ENCODE data around the gene ZNF615.
"Not testable (repeated sequence)": the region's sequence is repeated elsewhere in the genome, so short reads cannot be mapped to it uniquely, and the experiment has no call there.

Gene ZNF615

DNA sequence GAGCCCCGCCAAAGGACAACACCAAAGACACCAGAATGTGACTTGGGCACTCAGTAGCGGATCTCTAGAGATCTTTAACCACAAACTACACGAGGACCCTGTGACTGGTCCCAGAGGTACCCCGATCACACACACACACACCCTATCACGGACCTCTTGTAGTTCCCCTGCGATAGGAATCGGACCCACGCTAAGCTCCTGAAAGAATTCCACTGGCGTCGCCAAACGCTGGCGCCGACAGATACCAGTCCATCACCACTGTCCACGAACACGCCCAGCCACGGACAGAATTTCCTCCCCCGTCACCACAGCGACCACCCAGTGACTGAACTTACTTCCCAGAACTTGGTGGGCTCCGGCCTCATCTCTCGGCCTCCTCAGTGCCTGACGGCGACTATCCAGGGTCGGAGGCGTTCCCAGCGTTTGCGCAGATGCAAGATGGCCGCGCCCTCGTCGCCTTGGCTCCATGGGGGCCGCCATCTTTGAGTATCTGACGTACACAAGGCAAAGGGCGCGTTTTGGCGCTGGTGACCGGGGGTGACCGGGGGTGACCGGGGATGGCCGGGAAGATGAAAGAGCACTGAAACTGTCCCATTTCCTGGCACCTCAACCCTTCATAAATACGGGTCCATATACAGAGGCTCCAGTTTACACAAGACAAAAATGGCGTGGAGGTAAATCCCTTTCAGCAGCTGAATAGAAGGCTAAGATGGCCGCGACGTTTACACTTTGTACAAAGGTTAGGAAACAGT lies at the start of gene ZNF615:
TSS of gene ZNF615 (minus strand) at position 406 of the 752 bp plus-strand sequence. CDS start 4,500 bp downstream, outside the sequence.
- DNase-seq = peak; percentile 89

DNA sequence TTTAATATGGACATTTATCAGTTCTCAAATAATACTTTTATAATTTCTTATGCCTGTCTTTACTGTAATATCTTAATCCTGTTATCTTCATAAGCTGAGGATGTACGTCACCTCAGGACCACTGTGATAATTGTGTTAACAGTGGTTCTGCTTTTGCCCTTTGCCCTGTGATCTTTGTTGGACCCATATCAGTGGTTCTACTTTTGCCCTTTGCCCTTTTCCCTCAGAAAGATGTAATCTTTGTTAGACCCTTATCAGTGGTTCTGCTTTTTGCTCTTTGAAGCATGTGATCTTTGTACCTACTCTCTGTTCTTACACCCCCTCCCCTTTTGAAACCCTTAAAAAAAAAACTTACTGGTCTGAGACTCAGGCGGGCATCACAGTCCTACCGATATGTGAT lies 48.5 kb upstream of the ZNF615 start:
- not testable (repeated sequence) for DNase-seq

DNA sequence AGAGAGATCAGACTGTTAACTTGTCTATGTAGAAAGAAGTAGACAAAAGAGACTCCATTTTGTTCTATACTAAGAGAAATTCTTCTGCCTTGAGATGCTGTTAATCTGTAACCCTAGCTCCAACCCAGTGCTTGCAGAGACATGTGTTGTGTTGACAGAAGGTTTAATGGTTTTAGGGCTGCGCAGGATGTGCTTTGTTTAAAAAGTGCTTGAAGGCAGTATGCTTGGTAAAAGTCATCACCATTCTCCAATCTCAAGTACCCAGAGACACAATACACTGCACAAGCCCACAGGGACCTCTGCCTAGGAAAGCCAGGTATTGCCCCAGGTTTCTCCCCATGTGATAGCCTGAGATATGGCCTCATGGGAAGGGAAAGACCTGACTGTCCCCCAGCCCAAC lies 43.7 kb upstream of the ZNF615 start:
- DNase-seq = not testable (repeated sequence)

DNA sequence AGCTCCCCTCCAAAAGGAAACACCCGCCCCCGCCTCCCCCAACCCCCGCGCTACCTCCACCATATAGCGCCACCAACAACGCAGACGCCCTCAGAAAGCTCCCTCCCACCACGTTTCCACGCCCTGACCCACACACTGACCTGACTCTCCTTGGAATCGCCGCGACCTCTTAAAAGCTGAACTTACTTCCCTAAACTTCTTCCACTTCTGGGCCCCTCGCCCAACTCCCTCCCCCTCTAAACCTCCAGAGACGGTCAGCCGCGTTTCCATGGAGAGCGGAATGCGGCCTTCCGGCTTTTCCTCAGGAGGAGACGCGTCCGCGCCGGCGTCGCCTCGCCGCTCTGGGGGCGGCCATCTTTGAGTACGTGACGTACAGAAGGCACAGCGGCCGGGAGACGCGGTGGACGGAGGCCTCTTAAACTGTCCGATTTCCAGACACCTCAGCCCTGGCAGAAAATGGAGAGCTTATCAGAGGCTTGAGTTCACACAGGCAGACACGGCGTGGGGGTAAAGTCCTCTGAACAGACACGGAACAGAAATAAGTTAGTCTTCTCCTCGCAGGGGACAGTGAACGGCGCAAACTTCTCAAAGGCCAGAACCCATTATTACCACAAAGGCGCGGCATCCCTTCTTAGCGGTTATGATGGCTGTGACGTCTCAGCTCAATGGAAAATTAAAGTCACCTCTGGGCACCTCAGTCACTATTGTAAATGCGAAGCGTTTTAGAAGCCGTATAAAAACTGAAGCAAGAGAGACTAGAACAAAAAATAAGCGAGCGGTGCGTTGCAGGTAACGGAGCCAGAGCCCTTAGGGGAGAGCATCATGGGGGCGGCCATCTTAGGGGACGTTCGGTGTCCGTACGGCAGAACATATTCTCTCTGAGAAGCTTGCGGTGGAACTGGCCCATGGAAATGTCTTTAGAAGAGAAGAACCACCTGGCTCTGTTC lies 40.8 kb upstream of the ZNF615 start, which contains the start of gene ZNF432:
TSS of gene ZNF432 (minus strand) at position 284 of the 947 bp plus-strand sequence. CDS start 1,970 bp downstream, outside the sequence.
- DNase-seq = peak; percentile 88

DNA sequence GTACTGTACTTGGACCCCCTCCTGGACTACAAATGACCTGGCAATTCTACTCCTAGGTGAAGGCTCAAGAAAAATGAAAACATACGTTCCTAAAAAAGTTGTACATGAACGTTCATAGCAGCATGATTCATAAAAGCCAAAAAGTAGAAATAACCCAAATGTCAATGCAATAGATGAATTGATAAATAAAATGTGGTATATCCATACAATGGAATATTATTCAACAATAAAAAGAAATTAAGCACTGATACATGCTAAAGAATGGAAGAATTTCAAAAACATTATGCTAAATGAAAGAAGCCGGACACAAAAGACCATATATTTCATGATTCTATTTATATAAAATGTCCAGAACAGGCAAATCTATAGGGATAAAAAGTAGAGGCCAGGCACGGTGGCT lies 31.2 kb upstream of the ZNF615 start:
- no peak for DNase-seq

DNA sequence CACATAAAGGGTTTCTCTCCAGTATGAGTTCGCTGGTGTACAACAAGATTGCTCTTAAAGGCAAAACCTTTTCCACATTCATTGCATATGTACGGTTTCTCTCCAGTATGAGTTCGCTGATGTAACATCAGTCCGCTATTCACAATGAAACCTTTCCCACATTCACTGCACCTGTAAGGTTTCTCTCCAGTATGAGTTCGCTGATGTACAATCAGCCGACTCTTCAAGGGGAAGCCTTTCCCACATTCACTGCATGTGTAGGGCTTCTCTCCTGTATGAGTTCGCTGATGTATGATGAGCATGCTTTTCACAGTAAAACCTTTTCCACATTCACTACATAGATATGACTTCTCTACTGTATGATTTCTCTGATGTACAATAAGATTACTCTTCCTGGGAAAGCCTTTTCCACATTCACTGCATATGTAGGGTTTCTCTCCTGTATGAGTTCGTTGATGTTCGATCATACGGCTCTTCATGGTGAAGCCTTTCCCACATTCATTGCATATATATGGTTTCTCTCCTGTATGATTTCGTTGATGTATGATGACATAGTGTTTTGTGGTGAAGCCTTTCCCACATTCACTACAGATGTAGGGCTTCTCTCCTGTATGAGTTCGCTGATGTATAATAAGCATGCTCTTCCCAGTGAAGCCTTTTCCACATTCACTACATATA lies 26.2 kb upstream of the ZNF615 start:
- DNase-seq = no peak

DNA sequence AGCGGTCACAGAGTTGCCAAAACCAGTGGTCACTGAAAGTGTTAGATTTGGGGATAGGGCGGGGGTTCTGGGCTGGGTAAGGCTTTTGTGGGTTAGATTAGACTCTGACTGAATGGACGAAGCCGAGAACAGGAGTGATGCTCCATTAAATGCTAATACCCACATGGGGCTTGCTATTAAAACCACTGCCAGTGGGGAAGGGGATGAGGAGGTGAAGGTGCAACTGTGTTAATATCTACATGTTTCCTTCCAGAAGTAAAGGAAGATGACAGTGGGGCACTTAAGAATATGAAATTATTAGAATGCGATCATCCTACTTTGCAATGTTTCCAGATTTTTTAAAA lies 20.7 kb upstream of the ZNF615 start:
- DNase-seq = no peak

DNA sequence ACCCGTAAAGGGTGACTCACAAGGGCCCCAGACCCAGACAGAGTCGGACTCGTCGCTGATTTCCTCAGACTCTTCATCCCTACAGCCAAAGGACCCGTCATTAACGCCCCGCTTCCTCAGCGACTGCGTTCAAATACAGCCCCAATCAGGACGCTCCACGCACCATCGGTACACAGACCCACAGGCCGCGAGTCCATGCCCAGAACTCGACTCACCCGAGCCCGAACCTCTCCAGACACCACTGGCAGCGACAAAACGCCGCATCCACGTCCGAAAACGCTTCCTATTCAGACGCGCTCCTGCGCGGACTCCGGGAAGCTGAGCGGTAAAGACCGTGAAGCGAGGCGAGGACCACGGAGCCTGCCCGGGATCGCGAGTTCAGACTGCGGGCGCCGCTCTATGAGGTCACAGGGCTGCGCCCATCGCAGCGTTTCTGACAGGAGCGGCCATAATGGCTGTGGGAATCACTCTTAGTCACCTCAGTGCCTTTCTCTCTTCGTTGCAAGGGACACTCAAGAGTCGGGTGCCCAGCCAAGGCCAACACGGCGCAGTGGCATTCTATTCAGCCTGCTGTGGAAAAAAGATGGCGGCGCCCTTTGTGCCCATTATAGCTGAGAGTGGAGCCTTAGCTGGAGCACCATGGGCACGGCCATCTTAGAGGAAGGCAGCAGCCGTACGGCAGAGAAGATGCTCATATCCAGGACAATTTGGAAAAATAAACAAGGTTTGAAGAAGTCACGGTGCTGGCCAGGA lies 20.2 kb upstream of the ZNF615 start, which contains the start of gene ZNF614:
TSS of gene ZNF614 (minus strand) at position 353 of the 753 bp plus-strand sequence. CDS start 2,634 bp downstream, outside the sequence.
- DNase-seq = peak; percentile 83

DNA sequence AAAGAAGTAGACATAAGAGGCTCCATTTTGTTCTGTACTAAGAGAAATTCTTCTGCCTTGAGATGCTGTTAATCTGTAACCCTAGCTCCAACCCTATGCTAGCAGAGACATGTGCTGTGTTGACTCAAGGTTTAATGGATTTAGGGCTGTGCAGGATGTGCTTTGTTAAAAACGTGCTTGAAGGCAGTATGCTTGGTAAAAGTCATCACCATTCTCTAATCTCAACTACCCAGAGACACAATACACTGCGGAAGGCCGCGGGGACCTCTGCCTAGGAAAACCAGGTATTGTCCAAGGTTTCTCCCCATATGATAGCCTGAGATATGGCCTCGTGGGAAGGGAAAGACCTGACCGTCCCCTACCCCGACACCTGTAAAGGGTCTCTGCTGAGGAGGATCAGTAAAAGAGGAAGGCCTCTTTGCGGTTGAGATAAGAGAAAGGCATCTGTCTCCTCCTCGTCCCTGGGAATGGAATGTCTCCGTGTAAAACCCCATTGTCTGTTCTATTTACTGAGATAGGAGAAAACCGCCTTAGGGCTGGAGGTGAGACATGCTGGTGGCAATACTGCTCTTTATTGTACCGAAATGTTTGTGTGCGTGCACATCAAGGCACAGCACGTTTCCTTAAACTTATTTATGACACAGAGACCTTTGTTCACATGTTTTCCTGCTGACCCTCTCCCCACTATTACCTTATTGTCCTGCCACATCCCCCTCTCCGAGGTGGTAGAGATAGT lies 18.4 kb upstream of the ZNF615 start:
- not testable (repeated sequence) for DNase-seq

DNA sequence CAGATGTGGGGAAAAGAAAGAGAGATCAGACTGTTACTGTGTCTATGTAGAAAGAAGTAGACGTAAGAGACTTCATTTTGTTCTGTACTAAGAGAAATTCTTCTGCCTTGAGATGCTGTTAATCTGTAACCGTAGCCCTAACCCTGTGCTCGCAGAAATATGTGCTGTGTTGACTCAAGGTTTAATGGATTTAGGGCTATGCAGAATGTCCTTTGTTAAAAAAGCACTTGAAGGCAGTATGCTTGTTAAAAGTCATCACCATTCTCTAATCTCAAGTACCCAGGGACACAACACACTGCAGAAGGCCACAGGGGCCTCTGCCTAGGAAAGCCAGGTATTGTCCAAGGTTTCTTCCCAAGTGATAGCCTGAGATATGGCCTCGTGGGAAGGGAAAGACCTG lies 16.5 kb upstream of the ZNF615 start:
- DNase-seq = not testable (repeated sequence)

DNA sequence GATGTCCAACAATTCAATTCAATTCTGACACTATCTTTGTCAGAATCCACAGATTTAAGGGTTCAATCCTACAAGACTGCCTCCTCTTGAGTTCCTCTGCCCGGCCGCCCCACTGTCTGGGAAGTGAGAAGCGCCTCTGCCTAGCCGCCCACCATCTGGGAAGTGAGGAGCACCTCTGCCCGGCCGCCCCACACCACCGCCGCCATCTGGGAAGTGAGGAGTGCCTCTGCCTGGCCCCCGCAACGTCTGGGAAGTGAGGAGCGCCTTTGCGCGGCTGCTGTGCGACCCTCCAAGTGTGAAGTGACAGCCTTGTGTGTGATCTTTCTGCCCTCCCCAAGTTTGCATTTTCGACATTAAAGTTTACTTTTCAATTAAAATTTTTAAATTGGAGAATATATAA lies 14.2 kb upstream of the ZNF615 start:
- DNase-seq = no peak

DNA sequence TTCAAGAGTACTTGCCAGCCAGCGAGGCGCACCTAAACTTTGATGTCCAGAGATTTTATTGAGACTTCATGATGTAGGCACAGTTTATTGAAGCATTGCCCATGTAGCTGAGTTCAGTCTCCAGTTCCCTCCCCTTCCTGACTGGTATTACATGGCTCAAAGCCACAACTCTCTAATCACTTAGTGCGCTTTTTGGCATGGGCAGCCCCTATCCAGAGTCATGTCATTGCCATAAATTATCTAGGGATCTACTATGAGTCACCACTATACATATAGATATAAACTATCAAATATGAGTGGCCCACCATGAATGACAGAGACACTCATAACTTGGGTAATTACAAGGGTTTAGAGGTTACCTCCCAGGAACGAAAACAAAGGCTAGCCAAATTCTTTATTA lies 12.5 kb upstream of the ZNF615 start:
- no peak for DNase-seq

DNA sequence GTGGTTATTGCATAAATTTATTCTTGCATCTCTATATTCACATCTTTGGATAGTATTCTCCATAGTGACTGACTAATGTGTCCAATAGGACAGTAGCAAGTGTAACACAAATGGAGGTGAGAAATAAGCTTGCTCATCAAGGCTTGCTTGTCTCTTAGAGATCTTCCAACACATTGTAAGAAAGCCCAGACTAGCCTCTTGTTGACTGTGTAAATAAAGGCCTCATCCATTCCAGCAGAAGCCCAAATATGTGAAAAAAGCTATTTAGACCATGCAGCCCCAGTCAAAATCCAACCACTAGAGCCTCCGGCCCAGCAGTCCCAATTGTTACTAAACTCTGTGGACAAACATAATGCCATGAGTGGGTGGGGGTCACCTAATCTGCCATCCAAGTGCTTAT lies 2.7 kb upstream of the ZNF615 start:
- DNase-seq = no peak

DNA sequence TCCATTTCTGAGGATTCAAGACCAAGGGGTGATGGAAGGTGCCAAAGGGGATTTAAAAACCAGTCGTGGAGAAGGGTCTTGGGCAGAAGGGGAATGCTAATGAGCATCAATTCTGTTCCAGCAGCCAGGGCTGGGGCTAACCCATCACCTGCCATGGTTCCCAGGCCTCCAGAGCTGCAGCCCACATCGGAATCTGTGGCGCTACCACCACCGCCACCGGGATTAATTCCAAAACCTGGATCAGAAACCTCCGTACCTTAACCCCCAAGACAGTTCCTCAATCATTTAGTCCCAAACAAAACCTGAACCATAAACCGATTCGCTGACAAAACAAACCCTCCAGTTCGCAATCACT lies 583 bp downstream of the ZNF615 start:
- DNase-seq = no peak

DNA sequence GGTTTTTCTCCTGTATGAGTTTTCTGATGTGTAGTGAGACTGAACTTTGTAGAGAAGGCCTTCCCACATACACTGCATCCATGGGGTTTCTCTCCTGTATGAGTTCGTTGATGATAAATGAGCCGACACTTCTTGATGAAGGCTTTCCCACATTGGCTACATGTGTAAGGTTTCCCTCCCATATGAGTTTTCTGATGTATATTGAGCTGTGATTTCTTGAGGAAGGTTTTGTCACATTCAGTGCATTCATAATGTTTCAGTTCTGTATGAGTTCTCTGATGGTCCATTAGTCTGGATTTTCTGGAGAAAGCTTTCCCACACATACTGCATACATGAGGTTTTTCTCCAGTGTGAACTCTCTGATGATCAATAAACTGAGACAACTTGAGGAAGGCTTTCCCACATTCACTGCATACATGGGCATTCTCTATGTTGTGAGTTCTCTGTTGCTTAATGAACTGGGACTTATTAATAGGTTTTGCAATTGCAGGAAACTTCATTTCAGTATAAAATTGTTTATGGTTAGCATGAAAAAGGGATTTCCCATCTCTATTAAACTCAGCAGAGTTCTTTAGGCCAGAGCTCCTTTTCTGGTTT lies 13.9 kb downstream of the ZNF615 start:
- DNase-seq = no peak

DNA sequence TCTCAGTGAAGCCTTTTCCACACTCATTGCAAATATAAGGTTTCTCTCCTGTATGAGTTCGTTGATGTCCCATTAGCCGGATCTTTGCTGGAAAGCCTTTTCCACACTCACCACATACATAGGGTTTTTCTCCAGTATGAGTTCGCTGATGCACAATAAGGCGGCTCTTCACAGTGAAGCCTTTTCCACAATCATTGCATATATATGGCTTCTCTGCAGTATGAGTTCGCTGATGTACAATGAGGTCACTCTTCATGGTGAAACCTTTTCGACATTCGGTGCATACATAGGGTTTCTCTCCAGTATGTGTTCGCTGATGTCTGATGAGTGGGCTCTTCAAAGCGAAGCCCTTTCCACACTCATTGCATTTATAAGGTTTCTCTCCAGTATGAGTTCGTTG lies 14.6 kb downstream of the ZNF615 start:
- no peak for DNase-seq

DNA sequence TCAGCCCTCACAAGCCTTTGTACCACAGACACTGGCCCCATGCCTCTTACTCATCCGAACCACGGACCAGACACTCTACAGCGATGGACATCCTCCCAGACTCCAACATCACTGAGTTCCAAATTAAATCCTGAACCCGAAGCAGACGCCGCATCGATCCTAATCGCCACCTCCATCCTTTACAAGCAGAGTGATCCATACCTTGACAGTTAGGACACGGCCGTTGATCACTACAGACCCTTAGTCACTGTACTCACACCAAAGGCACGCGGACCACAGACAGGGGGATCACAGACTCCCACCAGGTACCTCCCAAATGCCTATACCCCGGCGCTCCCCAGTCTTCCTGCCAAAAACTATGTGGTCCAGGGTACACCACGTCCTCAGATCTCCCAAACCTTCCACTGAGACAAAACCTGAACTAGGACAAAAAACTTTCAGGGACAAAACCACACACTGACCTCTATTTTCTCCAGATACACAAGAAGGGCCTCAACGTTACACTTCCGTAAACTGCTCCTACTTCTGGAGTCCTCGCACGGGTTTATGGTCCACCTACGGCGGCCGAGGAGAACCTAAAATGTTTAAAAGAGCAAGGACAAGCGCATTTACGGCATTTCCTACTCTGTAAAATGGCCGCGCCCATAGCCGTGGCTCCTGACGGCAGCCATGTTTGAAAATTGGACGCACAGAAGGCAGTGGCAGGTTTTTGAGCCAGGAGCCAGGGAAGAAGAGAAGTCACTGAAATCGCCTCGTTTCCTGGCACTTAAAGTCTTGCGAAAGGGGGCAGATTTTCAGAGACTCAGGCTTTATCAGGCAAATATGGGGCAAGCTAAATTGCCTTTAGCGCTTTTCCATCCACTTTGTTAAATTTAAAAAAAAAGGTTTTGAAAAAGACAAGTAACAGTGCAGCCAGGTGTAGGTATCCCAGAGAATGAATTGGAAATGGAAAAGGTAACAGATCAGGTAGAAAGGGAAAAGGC lies 21.4 kb downstream of the ZNF615 start, which contains the start of gene ZNF350:
TSS of gene ZNF350 (minus strand) at position 532 of the 983 bp plus-strand sequence. CDS start 12,480 bp downstream, outside the sequence.
- peak; percentile 89 for DNase-seq

DNA sequence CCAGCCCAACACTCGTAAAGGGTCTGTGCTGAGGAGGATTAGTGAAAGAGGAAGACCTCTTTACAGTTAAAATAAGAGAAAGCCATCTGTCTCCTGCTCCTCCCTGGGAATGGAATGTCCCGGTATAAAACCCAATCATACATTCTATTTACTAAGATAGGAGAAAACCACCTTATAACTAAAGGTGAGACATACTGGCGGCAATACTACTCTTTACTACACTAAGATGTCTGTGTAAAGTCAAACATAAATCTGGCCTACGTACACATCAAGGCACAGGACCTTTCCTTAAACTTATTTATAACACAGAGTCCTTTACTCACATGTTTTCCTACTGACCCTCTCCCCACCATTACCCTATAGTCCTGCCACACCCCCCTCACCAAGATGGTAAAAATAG lies 24.6 kb downstream of the ZNF615 start:
- DNase-seq = no peak

DNA sequence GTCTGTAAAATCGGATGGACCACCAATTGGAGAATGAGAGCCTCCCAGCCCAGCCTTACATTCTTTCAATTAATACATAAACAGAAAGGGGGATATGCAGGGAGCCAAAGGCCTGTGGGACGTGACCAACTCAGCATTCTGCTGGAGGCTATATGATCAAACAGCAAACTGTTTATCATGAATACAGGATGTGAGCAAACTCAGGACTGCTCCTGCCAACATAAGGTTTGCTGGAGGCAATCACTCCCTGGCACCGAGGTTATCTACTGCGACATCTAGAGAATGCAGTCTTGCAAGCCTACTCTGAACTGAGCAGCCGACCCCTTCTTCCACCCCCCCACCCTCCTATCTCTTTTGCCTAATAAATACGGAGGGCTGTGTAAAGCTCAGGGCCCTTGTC lies 27.1 kb downstream of the ZNF615 start:
- DNase-seq = not testable (repeated sequence)
